CD14-positive monocyte (primary cell): ENCODE measurements around the gene PRKCA. TPM values are rescaled to one million over a fixed set of nuclear protein-coding genes. Genes with fewer than 3 reads are reported as not detected.

Experiments used
- DNase-seq, 3 donors: peaks; one replicate each; pipeline ENCODE4 v3.0.0-alpha.2; 2011 to 2022
- H2AFZ ChIP-seq: 2 replicates; pipeline ENCODE4 v1.6.0; 2012; ENCODE audit warnings: mild to moderate bottlenecking, low read depth, low read length, inconsistent platforms; ENCODE audit not compliant: insufficient read depth, poor library complexity, severe bottlenecking
- H3K27ac ChIP-seq, 2 donors: 1 replicate in 1 of 2; 2 replicates in 1 of 2; pipeline ENCODE4 v1.5.1; 2012 to 2013; ENCODE audit warnings: low read length in 2 of 2, control low read depth in 1 of 2, inconsistent platforms in 1 of 2, low read depth in 1 of 2, mild to moderate bottlenecking in 1 of 2
- H3K27me3 ChIP-seq, 2 donors: one replicate each; pipeline versions ENCODE4 v1.6.0 to v1.6.1; 2011 to 2013; ENCODE audit warnings: low read length in 2 of 2; ENCODE audit not compliant: control insufficient read depth in 2 of 2, insufficient read depth in 2 of 2
- H3K36me3 ChIP-seq, 2 donors: replicated peaks in 1 of 2; 1 replicate in 1 of 2; 2 replicates in 1 of 2; pipeline versions ENCODE4 v1.5.1 to v1.6.1; 2012 to 2013; ENCODE audit warnings: low read length in 2 of 2, control low read depth in 1 of 2, inconsistent platforms in 1 of 2, mild to moderate bottlenecking in 1 of 2; ENCODE audit not compliant: insufficient read depth in 2 of 2, control insufficient read depth in 1 of 2
- H3K4me1 ChIP-seq, 2 donors: 1 replicate in 1 of 2; 2 replicates in 1 of 2; pipeline versions ENCODE4 v1.5.1 to v1.6.1; 2012 to 2013; ENCODE audit warnings: low read length in 2 of 2, control low read depth in 1 of 2, inconsistent platforms in 1 of 2, mild to moderate bottlenecking in 1 of 2, moderate library complexity in 1 of 2; ENCODE audit not compliant: insufficient read depth in 2 of 2, control insufficient read depth in 1 of 2
- H3K4me2 ChIP-seq: replicated peaks from 2 replicates; pipeline ENCODE3; 2012; ENCODE audit warnings: low read length, moderate library complexity, mild to moderate bottlenecking; ENCODE audit not compliant: poor library complexity, severe bottlenecking; ENCODE audit errors: extremely low read depth
- H3K4me3 ChIP-seq, 3 experiments: fragments of 200-600 bp in 1 of 3; sonication (generic) in 1 of 3; replicated peaks in 1 of 3; 1 replicate in 2 of 3; 2 replicates in 1 of 3; pipeline ENCODE4 v1.5.1; 2011 to 2013; ENCODE audit warnings: low read length in 3 of 3, mild to moderate bottlenecking in 3 of 3, control low read depth in 2 of 3, low read depth in 2 of 3, inconsistent platforms in 1 of 3, moderate library complexity in 1 of 3
- H3K79me2 ChIP-seq: 2 replicates; pipeline ENCODE4 v1.6.0; 2012; ENCODE audit warnings: mild to moderate bottlenecking, control low read depth, inconsistent platforms, low read length, moderate library complexity; ENCODE audit not compliant: insufficient read depth
- H3K9ac ChIP-seq: 2 replicates; pipeline ENCODE4 v1.6.0; 2017; ENCODE audit warnings: low read length, mild to moderate bottlenecking; ENCODE audit not compliant: insufficient read depth, poor library complexity, severe bottlenecking
- H3K9me3 ChIP-seq, 2 donors: replicated peaks in 1 of 2; 1 replicate in 1 of 2; 2 replicates in 1 of 2; pipeline versions ENCODE4 v1.5.1 to v1.6.1; 2012 to 2013; ENCODE audit warnings: low read length in 2 of 2, control low read depth in 1 of 2; ENCODE audit not compliant: control insufficient read depth in 1 of 2, insufficient read depth in 1 of 2
- H4K20me1 ChIP-seq: 2 replicates; pipeline ENCODE4 v1.6.0; 2012; ENCODE audit warnings: mild to moderate bottlenecking, low read length, control low read depth, moderate library complexity; ENCODE audit not compliant: insufficient read depth
- H3K27ac Mint-ChIP-seq, 7 donors: one replicate each; pipeline ENCODE4 v1.8.0; 2020; ENCODE audit warnings: mild to moderate bottlenecking in 7 of 7, mixed read lengths in 7 of 7, moderate library complexity in 6 of 7, inconsistent platforms in 2 of 7
- H3K27me3 Mint-ChIP-seq, 3 donors: one replicate each; pipeline ENCODE4 v1.8.0; 2021 to 2022; ENCODE audit warnings: low read depth in 3 of 3, mild to moderate bottlenecking in 3 of 3, mixed read lengths in 3 of 3, moderate library complexity in 3 of 3, inconsistent platforms in 1 of 3
- H3K36me3 Mint-ChIP-seq, 2 donors: one replicate each; pipeline ENCODE4 v1.8.0; 2020; ENCODE audit warnings: mixed read lengths in 2 of 2, inconsistent platforms in 1 of 2, mild to moderate bottlenecking in 1 of 2
- H3K4me1 Mint-ChIP-seq: one replicate; pipeline ENCODE4 v1.8.0; 2020; ENCODE audit warnings: mild to moderate bottlenecking, mixed read lengths
- H3K4me3 Mint-ChIP-seq, 2 donors: one replicate each; pipeline ENCODE4 v1.8.0; 2020; ENCODE audit warnings: mild to moderate bottlenecking in 2 of 2, mixed read lengths in 2 of 2, moderate library complexity in 1 of 2
- H3K9me3 Mint-ChIP-seq, 7 donors: one replicate each; pipeline ENCODE4 v1.8.0; 2020 to 2022; ENCODE audit warnings: mixed read lengths in 7 of 7, mild to moderate bottlenecking in 6 of 7, moderate library complexity in 6 of 7, inconsistent platforms in 2 of 7
- CTCF ChIP-seq: fragments of 200-600 bp; IDR thresholded peaks from one replicate; pipeline ENCODE4 v1.8.0; 2022; ENCODE audit warnings: antibody characterized with exemption, mild to moderate bottlenecking
- WGBS: methylation state at CpG from one replicate; pipeline ENCODE4 v1.1.5; 2013; ENCODE audit warnings: missing lambda C conversion rate; ENCODE audit not compliant: insufficient coverage; 5-methylcytosine and 5-hydroxymethylcytosine counted together
- intact Hi-C, 2 donors: fragments of 100-400 bp; cut with micrococcal nuclease; formaldehyde crosslinking; loops; one replicate each; pipeline versions ENCODE4 v1.15.0 to v1.15.1; 2023
- polyA plus RNA-seq, 3 donors: library from polyadenylated mRNA; depleted of rRNA in 1 of 3; unstranded in 2 of 3; stranded (reverse) in 1 of 3; fragments of 300-500 nt in 2 of 3; fragments of >200 nt in 1 of 3; fragmentation: Illumina TruSeq in 2 of 3; gene quantifications; 1 replicate in 2 of 3; 2 replicates in 1 of 3; pipeline ENCODE4 v1.2.3, GENCODE V29; 2012 to 2021

The PRKCA gene
- polyA plus RNA-seq, 3 donors, result 0.22 to 7.1 (median 0.30) TPM

- Histone ChIP-seq H3K9me3 (no peaks in the 10 kb centered on the region), H3K4me1 (peaks cover 7 to 10% of the 10 kb centered on the region in 2 donors), H4K20me1 (no peaks in the 10 kb centered on the region), H3K27me3 (no peaks in the 10 kb centered on the region), H3K79me2 (no peaks in the 10 kb centered on the region), H3K4me2 (no peak overlapping the region), H3K27ac (no peak overlapping the region), H3K9ac (no peak overlapping the region), H3K36me3 (peaks cover 17 to 53% of the 10 kb centered on the region in 2 donors), H2AFZ (no peak overlapping the region), H3K4me3 (no peak overlapping the region)
- H3K4me1 Mint-ChIP-seq, result peaks cover 8% of the 10 kb centered on the region
- H3K4me3 Mint-ChIP-seq, result no peak overlapping the region
- peaks cover 0 to 5% (median 2%) of the 10 kb centered on the region in 3 donors for H3K27me3 Mint-ChIP-seq
- H3K9me3 Mint-ChIP-seq, result no peaks in the 10 kb centered on the region
- TF ChIP-seq CTCF, result no peak
- DNase-seq, result no peak
- WGBS, result 96% methylated on average over 9 of the region's 10 CpGs
- H3K27ac Mint-ChIP-seq, result no peak overlapping the region
- intact Hi-C loops, result no loop called here
- peaks cover 39 to 50% of the 10 kb centered on the region in 2 donors for H3K36me3 Mint-ChIP-seq
These were observed 483.7 kb downstream of the PRKCA start for GRCh38 chr17:66786107-66786506.

DNA sequence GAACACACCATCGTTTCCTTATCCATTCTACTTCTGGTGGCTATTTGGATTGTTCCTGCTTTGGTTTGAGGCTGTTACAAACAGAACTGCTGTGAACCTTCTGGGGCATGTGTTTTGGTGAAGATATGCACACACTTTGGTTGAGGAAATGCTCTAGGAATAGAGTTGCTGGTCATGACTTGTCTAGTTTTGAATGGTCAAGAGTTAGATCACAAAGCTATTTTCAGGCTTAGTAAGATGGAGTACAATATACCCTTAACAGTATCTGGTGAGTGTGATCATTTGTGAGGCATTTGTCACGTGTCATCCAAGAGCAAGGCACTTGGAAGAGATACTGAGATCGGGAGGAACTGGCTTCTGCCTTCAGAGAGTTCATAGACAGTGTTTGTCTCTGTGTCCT lies 485.5 kb downstream of the PRKCA start:
- WGBS, result 100% methylated on average over 2 of the region's 3 CpGs
- H3K4me1 ChIP-seq, result peaks cover 14 to 16% of the 10 kb centered on the region in 2 donors
- intact Hi-C loops, result no loop called here

More for the DNA sequence above, 485.5 kb downstream of the PRKCA start:
- Histone ChIP-seq H3K36me3 (peaks cover 17 to 55% of the 10 kb centered on the region in 2 donors), H3K9me3 (no peaks in the 10 kb centered on the region), H3K27ac (no peak overlapping the region), H3K27me3 (no peaks in the 10 kb centered on the region), H4K20me1 (no peaks in the 10 kb centered on the region), H3K4me2 (no peak overlapping the region), H3K9ac (no peak overlapping the region), H3K4me3 (no peak overlapping the region), H3K79me2 (no peaks in the 10 kb centered on the region), H2AFZ (no peak overlapping the region)
- Mint-ChIP-seq H3K4me1 (peaks cover 16% of the 10 kb centered on the region), H3K27ac (no peak overlapping the region), H3K36me3 (peaks cover 48 to 63% of the 10 kb centered on the region in 2 donors), H3K27me3 (peaks cover 0 to 5% (median 2%) of the 10 kb centered on the region in 3 donors), H3K9me3 (peaks cover 0 to 3% (median 0%) of the 10 kb centered on the region in 7 donors), H3K4me3 (no peak overlapping the region)
- no peak for DNase-seq
- TF ChIP-seq CTCF, result no peak
